ENCODE data around the gene SIX5. TPM values are rescaled to one million over a fixed set of nuclear protein-coding genes. Genes with fewer than 3 reads are reported as not detected.
"Not testable (repeated sequence)": the region's sequence is repeated elsewhere in the genome, so short reads cannot be mapped to it uniquely, and the experiment has no call there.

SIX5 gene
- total and polyA plus RNA-seq, 2 experiments from 2014 or later: 40.4 to 78.8 TPM

DNA sequence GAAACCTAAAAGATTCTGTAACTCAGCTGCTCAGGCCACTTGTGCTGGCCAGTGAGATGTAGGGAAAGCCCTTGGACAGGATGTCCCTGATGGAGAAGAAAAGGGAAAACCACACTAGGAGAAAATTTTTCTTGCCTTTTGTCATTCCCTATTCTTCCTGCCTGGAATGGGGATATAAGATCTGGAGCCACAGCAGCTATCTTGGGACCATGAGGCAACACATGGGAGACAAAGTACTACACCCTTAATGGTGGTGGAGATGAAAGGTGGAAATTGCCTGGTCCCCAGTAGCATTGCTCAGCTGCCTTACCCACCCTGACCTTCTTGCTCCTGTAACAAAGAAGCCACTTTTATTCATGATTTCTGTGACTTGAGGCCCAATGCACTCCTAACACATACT, 36.7 kb upstream of the SIX5 start:
- H3K4me1 ChIP-seq (ENCODE audit: low read depth): no peaks in the 10 kb centered on the region
- no peak for DNase-seq (ENCODE audit: low read depth in 1 of 2, low spot score in 1 of 2)
- H3K27me3 ChIP-seq: no peaks in the 10 kb centered on the region
- TF ChIP-seq, protein P1, sequence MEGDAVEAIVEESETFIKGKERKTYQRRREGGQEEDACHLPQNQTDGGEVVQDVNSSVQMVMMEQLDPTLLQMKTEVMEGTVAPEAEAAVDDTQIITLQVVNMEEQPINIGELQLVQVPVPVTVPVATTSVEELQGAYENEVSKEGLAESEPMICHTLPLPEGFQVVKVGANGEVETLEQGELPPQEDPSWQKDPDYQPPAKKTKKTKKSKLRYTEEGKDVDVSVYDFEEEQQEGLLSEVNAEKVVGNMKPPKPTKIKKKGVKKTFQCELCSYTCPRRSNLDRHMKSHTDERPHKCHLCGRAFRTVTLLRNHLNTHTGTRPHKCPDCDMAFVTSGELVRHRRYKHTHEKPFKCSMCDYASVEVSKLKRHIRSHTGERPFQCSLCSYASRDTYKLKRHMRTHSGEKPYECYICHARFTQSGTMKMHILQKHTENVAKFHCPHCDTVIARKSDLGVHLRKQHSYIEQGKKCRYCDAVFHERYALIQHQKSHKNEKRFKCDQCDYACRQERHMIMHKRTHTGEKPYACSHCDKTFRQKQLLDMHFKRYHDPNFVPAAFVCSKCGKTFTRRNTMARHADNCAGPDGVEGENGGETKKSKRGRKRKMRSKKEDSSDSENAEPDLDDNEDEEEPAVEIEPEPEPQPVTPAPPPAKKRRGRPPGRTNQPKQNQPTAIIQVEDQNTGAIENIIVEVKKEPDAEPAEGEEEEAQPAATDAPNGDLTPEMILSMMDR (IDR thresholded peaks at IDR 0.05; ENCODE audit: low read depth, low read length): no peak
- H3K4me3 ChIP-seq: no peak overlapping the region
- H3K27ac ChIP-seq: no peak overlapping the region
- H3K9me3 ChIP-seq (ENCODE audit: low read depth): no peaks in the 10 kb centered on the region
- no peaks in the 10 kb centered on the region for H3K36me3 ChIP-seq

DNA sequence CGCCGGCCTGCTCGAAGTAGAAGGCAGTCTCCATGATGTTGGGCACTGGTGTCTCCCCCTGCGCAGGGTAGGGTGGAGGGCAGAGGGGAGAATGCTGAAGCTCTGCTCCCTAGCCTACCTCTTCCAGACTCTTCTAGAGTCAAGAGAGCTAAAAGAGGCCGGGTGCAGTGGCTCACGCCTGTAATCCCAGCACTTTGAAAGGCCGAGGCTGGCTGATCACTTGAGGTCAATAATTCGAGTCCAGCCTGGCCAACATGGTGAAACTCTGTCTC, 35.8 kb upstream of the SIX5 start:
- TF ChIP-seq, protein P1 (IDR thresholded peaks at IDR 0.05; ENCODE audit: low read depth, low read length): no peak
- no peak for DNase-seq (ENCODE audit: low read depth in 1 of 2, low spot score in 1 of 2)

DNA sequence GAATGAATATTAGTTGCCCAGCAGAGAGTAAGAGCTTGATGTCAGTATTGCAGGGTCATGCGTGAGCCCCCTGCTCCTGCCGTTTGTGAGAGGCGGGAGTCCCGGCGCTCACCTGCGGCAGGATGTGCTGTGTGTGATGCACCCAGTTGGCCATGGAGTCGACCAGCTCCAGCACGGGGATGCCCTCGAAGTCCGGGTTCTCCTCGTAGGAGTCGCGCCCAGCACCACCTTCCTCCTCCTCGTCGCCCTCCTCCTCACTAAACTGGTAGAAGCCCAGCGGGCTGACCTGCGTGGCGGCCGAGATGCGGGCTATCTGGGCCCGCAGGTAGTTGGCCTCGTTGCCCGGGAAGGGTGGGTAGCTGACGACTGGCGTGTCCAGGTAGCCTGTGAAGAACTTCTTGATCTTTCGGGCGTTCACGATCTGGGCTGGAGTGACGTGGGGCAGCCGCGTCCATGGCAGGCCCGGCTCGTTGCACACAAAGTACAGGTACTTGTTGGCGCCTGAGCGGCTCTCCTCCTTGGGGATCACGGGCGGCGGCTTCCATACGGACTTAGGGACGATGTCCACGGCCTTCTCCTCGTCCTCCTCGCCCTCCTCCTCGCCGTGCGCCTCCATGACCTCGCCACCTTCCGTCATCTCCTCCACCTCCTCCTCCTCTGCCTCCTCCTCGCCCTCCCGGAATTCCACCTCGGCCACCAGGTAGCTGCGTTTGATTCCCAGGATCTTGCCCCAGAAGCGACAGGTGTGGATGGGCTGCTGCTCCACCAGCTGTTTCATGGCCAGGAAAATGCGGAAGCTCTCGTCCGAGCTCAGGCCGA, 35.3 kb upstream of the SIX5 start:
- no peaks in the 10 kb centered on the region for H3K9me3 ChIP-seq (ENCODE audit: low read depth)
- TF ChIP-seq, protein P1 (IDR thresholded peaks at IDR 0.05; ENCODE audit: low read depth, low read length): no peak
- H3K36me3 ChIP-seq: no peaks in the 10 kb centered on the region
- no peaks in the 10 kb centered on the region for H3K27me3 ChIP-seq
- H3K4me3 ChIP-seq: no peak overlapping the region
- DNase-seq (ENCODE audit: low read depth in 1 of 2, low spot score in 1 of 2): no peak
- H3K4me1 ChIP-seq (ENCODE audit: low read depth): no peaks in the 10 kb centered on the region
- H3K27ac ChIP-seq: no peak overlapping the region

More for the DNA sequence above, 35.8 kb upstream of the SIX5 start:
- H3K36me3 ChIP-seq: no peaks in the 10 kb centered on the region
- H3K9me3 ChIP-seq (ENCODE audit: low read depth): no peaks in the 10 kb centered on the region
- no peaks in the 10 kb centered on the region for H3K27me3 ChIP-seq
- no peaks in the 10 kb centered on the region for H3K4me1 ChIP-seq (ENCODE audit: low read depth)
- no peak overlapping the region for H3K4me3 ChIP-seq
- H3K27ac ChIP-seq: no peak overlapping the region

DNA sequence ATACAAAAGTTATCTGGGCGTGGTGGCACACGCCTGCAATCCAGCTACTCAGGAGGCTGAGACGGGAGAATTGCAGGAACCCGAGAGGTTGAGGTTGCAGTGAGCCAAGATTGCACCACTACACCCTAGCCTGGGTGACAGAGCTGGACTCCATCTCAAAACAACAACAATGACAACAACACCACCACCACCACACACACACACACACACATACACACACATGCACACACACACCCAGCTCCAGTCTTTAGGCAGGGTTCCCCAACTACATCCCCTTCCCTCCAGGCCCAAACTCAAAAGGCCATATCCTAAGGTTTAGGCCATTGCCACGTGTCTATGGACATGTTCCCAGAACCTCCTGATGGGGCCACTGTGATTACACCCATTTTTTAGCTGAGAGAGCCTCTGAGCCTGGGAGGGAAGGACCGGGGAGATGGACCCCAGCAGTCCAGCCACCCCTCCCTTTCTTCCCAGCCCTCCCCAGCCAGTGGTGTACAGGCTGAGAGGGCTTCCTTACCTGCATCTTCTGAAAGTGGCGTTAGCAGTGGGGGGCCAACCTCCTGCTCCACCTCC, 32.6 kb upstream of the SIX5 start:
- TF ChIP-seq, protein P1 (IDR thresholded peaks at IDR 0.05; ENCODE audit: low read depth, low read length): no peak
- no peak overlapping the region for H3K27ac ChIP-seq
- no peak for DNase-seq (ENCODE audit: low read depth in 1 of 2, low spot score in 1 of 2)

DNA sequence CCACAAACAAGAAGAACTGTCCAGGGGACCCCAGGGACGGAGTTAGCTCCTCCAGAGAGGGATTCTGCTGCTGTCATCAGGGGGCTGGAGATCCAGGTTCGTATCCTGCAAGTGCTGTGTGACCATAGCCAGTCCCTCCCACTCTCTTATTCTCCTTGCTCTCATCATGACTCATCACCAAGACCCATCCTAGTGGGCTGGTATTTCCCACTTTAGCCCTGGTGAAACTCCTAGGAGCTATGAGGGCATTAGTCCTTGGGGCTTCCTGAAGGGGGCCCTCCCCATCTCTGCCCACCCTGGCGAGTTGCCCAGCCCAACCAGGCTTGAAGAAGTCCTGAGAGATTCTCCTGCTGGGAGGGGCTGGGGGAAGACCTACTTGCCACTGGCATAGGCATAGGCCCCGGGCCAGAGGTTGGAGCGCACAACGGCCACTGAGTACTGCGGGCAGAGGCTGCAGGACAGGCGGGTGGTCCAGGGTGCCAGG, 31.1 kb upstream of the SIX5 start:
- no peaks in the 10 kb centered on the region for H3K27me3 ChIP-seq
- H3K4me3 ChIP-seq: no peak overlapping the region
- no peaks in the 10 kb centered on the region for H3K36me3 ChIP-seq
- no peaks in the 10 kb centered on the region for H3K9me3 ChIP-seq (ENCODE audit: low read depth)
- TF ChIP-seq, protein P1 (IDR thresholded peaks at IDR 0.05; ENCODE audit: low read depth, low read length): no peak
- H3K4me1 ChIP-seq (ENCODE audit: low read depth): no peaks in the 10 kb centered on the region
- no peak overlapping the region for H3K27ac ChIP-seq
- DNase-seq (ENCODE audit: low read depth in 1 of 2, low spot score in 1 of 2): peak in 1 of 2 donors; percentile 48

More for the DNA sequence above, 32.6 kb upstream of the SIX5 start:
- Histone ChIP-seq H3K36me3 (no peaks in the 10 kb centered on the region), H3K4me1 (ENCODE audit: low read depth) (no peaks in the 10 kb centered on the region), H3K4me3 (no peak overlapping the region), H3K27me3 (no peaks in the 10 kb centered on the region), H3K9me3 (ENCODE audit: low read depth) (no peaks in the 10 kb centered on the region)

DNA sequence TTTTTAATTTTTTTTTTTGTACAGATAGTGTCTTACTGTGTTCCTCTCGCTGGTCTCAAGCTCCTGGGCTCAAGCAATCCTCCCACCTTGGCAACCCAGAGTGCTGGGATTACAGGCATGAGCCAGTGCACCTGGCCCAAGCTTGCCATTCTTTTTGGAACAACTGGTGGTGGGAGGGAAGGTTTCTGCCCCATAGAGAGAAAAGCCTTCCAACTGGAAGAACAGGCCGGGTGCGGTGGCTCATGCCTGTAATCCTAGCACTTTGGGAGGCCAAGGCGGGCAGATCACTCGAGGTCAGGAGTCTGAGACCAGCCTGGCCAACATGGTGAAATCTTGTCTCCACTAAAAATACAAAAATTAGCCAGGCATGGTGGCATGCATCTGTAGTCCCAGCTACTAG, 30.5 kb upstream of the SIX5 start:
- H3K4me3 ChIP-seq; H3K27me3 ChIP-seq; H3K27ac ChIP-seq; DNase-seq (ENCODE audit: low read depth in 1 of 2, low spot score in 1 of 2); H3K36me3 ChIP-seq; H3K9me3 ChIP-seq (ENCODE audit: low read depth); H3K4me1 ChIP-seq (ENCODE audit: low read depth): not testable (repeated sequence)

Measured in cardiac muscle cell (in vitro differentiated cells and primary cell).